GM12892 (cell line): Measurements from ENCODE around the gene PREB.

ENCODE experiments used
- DNase-seq: peaks from one replicate; pipeline ENCODE4 v3.0.0; 2011; ENCODE audit not compliant: insufficient read length
- FAIRE-seq: peaks from 2 replicates; lab custom pipeline; 2011; peaks lifted over from hg19 to GRCh38; lab: Jason Lieb, UNC
- POLR2A ChIP-seq: IDR thresholded peaks from 2 replicates; pipeline ENCODE4 v1.6.1; 2011; ENCODE audit warnings: low read depth, low read length, control low read depth
- POLR2AphosphoS5 ChIP-seq: IDR thresholded peaks from 2 replicates; pipeline ENCODE4 v1.6.1; 2011; ENCODE audit warnings: low read depth, low read length, control low read depth
- TAF1 ChIP-seq: IDR thresholded peaks from 2 replicates; pipeline ENCODE4 v1.6.1; 2011; ENCODE audit warnings: low read depth, mild to moderate bottlenecking, control low read depth, low read length, borderline replicate concordance

The PREB gene

DNA sequence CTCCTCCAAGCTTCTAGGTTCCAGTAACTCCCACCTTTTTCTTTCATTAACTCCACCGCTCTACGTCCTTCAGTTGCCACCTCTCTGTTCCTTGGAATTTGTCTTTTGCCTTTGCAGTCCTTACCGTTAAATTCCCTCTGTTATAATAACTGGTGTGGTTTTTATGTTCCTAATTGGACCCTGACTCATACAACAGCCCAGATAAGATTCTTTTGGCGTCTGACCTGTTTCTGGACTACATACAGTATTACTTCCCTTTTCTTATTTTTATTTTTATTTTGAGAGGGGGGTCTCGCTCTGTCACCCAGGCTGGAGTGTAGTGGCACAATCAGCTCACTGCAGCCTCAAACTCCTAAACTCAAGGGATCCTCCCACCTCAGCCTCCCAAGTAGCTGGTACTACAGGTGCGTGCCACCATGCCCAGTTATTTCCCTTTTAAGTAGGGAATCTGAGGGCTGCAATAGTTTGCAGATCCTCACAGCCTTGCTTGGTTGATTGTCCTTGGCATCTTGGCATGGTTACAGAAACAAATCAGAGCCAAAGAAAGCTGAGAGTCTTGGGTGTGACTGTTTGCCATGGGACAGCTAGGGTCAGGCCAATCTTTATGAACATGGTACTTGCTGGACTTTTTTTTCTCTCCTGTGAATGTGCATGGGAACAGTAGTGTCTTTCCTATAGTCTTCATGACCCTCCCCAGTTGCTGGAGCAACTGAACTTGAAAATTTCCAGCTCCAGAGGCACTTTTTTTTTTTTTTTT, 36.3 kb upstream of the PREB start:
- TF ChIP-seq POLR2AphosphoS5 (no peak), POLR2A (no peak)
- DNase-seq (no peak), FAIRE-seq (no peak)

DNA sequence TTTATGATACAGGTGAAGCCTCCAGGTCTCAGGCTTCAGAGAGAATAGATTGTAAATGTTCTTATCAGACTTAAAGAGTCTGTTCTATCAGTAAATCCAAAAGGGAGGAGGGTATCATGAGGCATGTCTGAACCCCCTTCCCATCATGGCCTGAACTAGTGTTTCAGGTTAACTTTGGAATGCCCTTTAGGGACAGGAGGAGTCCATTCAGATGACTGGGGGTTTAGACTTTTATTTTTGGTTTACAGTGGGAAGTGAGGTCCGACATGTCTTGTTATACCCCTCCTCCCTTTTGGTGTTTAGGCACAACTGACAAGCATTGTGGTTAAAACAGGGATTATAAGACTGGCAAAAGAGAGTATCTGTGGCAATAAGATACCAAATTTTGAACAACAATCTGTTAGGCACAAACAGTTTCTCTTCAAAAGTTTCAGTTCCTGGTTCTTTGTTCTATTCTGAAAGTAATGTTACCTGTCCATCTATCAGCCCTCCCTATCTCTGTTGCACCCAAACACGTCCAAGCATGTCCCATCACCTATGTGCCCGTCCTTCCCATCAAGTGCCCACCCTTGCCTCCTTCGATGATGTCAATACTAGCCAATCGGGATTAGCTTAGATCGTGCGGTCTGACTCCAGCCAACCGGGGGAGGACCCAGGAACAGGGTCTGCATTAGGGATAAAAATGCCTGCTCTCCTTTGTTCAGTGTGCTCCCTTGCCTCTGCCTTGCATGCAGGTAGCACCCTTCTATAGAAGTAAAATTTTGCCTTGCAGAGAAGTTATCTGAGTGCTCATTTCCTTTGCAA, 30.7 kb upstream of the PREB start:
- DNase-seq (no peak), FAIRE-seq (peak; percentile 93)
- no peak for TF ChIP-seq POLR2A
- no peak for TF ChIP-seq POLR2AphosphoS5
- TF ChIP-seq TAF1, result no peak

DNA sequence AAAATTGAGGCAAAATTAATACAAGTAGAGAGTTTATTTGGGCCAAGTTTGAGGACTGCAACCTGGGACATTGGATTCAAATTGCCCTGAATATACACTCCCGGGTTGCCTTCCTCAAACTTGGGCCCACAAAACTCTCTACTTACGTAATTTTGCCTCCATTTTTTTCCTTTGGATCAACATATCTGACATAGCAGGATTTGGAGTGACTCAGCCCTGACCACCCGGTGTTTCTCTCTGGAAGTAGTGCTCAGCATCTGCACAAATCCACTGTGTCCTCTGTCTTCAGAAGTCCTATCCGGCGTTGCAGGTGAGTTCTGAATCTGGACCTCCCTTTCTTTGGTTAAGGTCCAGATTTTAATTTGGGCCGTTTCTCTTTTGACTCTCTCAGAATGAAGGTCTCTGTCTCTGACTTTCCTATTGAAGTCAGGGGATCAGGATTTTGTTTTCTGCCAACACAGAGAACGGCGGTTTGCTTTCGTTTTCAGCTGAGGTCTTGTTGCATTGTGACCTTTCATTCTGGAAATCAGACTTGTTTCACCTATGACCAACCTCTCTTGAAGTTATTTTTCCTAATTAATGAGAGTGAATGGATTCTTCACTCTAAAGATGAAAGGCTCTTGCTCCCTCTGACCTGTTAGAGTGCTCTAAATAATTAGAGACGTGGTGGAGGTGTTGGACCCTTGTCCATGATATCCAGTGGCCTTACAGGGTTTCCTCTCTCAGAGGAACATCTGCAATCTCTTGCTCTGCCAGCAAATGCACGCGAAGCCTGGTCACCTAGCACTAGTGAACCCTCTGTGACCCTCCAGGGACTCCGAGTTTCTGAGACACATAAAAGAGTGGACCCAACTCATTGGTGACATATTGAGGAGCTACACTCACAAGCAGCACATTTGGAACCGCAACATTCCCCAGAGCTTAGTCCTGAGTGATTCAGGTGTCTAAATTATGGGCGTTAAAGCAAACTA, 28.0 kb upstream of the PREB start:
- TF ChIP-seq TAF1, result no peak
- no peak for TF ChIP-seq POLR2AphosphoS5
- no peak for TF ChIP-seq POLR2A
- FAIRE-seq (no peak), DNase-seq (no peak)

DNA sequence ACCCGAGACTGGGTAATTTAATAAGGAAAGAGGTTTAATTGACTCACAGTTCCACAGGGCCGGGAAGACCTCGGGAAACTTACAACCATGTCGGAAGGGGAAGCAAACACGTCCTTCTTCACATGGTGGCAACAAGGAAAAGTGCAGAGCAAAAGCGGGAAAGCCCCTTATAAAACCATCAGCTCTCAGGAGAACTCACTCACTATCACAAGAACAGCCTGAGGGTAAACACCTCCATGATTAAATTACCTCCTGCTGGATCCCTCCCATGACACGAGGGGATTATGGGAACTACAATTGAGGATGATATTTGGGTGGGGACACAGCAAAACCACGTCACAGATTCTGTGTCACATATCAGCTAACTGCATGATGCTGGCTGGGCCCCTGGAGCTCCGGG, 25.8 kb upstream of the PREB start:
- TF ChIP-seq POLR2AphosphoS5, result no peak
- TF ChIP-seq POLR2A, result no peak
- TF ChIP-seq TAF1, result no peak
- DNase-seq (no peak), FAIRE-seq (no peak)

DNA sequence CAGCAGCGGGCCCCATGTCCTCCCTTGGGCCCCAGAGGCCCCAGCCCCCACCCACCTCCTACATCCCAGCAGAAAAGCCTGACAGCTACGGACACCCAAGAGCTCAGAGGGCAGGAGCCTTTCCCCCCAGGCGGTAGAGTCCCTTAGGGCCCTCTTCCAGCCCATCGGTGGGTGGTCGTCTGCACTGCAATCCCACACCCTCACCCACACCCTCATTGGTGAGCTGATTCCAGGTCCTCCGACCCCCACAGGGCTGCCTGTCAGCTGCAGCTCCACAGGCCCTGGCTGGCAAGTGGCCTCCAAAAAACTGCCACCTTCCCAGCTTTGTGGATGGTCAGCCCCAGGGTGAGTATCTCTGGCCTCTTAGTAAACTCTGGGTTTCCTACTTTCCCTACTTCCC, 24.8 kb upstream of the PREB start:
- FAIRE-seq (no peak), DNase-seq (no peak)
- TF ChIP-seq POLR2AphosphoS5 (no peak), POLR2A (no peak), TAF1 (no peak)

GRCh38 chr2:27158468-27158867, 24.0 kb upstream of the PREB start:
- no peak for FAIRE-seq
- DNase-seq, result no peak
- TF ChIP-seq TAF1 (no peak), POLR2AphosphoS5 (no peak), POLR2A (no peak)

DNA sequence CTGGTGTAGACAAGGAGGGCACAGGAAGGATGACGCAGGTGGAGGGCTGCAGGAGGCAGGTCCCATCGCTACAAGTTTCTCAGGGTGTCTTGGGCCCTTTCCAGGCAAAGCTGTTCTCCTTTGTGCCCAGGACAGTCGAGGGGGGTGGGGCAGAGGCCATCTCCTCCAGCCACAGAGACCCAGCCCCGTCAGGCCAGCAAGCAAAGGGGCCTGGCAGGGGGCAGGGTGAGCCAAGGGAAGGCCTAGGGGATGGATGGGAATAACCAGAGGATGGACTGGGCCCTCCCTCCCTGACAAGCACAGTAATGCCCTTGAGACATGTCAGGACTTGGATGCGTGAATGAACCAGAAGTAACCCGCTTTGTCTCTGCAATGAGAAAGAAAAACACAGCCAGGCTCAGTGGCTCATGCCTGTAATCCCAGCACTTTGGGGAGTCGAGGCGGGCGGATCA, 20.7 kb upstream of the PREB start:
- no peak for DNase-seq
- TF ChIP-seq TAF1, result no peak
- FAIRE-seq, result no peak

GRCh38 chr2:27154488-27154887, 20.1 kb upstream of the PREB start:
- no peak for DNase-seq
- TF ChIP-seq POLR2AphosphoS5 (no peak), TAF1 (no peak), POLR2A (no peak)
- FAIRE-seq, result no peak

- no peak for DNase-seq
- no peak for FAIRE-seq
- no peak for TF ChIP-seq POLR2AphosphoS5
- no peak for TF ChIP-seq TAF1
- TF ChIP-seq POLR2A, result no peak
These were observed 18.5 kb upstream of the PREB start for GRCh38 chr2:27152796-27153464.

GRCh38 chr2:27152102-27152795, 17.8 kb upstream of the PREB start:
- no peak for DNase-seq
- no peak for TF ChIP-seq POLR2A
- TF ChIP-seq TAF1, result no peak
- TF ChIP-seq POLR2AphosphoS5, result no peak
- FAIRE-seq, result no peak

GRCh38 chr2:27150639-27151230, 16.3 kb upstream of the PREB start:
- no peak for TF ChIP-seq POLR2AphosphoS5
- TF ChIP-seq TAF1, result no peak
- TF ChIP-seq POLR2A, result no peak
- DNase-seq, result no peak
- FAIRE-seq, result no peak
